SU-DHL-6 (cell line): ENCODE measurements around the gene RENBP.

Experiments used
- EZH2phosphoT487 ChIP-seq: fragments of 200-600 bp; sonication (generic), shearing (Covaris generic); conservative IDR thresholded peaks from 2 replicates; pipeline ENCODE4 v1.6.1; 2018; ENCODE audit warnings: mild to moderate bottlenecking, antibody characterized with exemption, low read length, moderate library complexity, mixed read lengths
- TF ChIP-seq, protein P1 (sequence below): fragments of 200-600 bp; sonication (generic); IDR thresholded peaks from one replicate; pipeline ENCODE4 v1.5.1; 2017; ENCODE audit warnings: antibody characterized with exemption, mild to moderate bottlenecking, low read length, moderate library complexity; ENCODE audit not compliant: insufficient read depth, poor library complexity, severe bottlenecking

DNA sequence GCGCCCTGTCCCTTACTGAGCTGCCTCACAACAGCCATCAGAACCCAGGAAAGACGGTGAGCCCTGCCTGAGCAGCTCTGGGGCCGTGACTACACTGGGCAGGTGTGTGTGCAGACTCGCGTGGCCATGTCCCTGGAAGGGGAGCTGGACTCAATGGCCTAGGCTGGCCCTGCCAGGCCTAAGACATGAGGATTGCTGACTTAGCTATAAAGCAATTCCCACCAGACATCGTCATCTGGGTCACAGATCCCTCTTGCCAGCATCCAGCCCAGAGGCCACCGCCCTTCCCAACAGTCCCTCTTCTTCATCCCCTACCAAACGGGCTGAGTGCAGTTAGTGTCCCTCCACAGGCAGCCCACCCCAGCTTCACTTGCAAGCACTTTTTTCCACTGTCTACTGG is 13.3 kb downstream of the RENBP start:
- TF ChIP-seq, protein P1, sequence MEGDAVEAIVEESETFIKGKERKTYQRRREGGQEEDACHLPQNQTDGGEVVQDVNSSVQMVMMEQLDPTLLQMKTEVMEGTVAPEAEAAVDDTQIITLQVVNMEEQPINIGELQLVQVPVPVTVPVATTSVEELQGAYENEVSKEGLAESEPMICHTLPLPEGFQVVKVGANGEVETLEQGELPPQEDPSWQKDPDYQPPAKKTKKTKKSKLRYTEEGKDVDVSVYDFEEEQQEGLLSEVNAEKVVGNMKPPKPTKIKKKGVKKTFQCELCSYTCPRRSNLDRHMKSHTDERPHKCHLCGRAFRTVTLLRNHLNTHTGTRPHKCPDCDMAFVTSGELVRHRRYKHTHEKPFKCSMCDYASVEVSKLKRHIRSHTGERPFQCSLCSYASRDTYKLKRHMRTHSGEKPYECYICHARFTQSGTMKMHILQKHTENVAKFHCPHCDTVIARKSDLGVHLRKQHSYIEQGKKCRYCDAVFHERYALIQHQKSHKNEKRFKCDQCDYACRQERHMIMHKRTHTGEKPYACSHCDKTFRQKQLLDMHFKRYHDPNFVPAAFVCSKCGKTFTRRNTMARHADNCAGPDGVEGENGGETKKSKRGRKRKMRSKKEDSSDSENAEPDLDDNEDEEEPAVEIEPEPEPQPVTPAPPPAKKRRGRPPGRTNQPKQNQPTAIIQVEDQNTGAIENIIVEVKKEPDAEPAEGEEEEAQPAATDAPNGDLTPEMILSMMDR = no peak
- TF ChIP-seq EZH2phosphoT487 = no peak
